K562 (cell line): ENCODE measurements around the gene NBPF3. TPM values are rescaled to one million over a fixed set of nuclear protein-coding genes. Genes with fewer than 3 reads are reported as not detected.

Source experiments
- ARID1B ChIP-seq: fragments of 450-650 bp; IDR thresholded peaks from 2 replicates; pipeline ENCODE4 v1.6.1; 2016; ENCODE audit warnings: antibody characterized with exemption, mild to moderate bottlenecking, inconsistent platforms
- BCL6 ChIP-seq: fragments of 250-450 bp; sonication (Bioruptor Pico); IDR thresholded peaks from 2 replicates; pipeline ENCODE4 v1.4.0; 2020
- CSDE1 ChIP-seq, 2 experiments: fragments of 450-650 bp; IDR thresholded peaks; 2 replicates each; pipeline ENCODE4 v1.6.1; 2016; ENCODE audit warnings: mild to moderate bottlenecking in 1 of 2
- ELK3 ChIP-seq: fragments of 450-650 bp; formaldehyde crosslinking; IDR thresholded peaks from 2 replicates; pipeline ENCODE4 v1.4.0; 2020; ENCODE audit warnings: mild to moderate bottlenecking
- EWSR1 ChIP-seq: fragments of 450-650 bp; IDR thresholded peaks from 2 replicates; pipeline ENCODE4 v1.6.1; 2018; ENCODE audit warnings: borderline replicate concordance, mild to moderate bottlenecking, low read depth, moderate library complexity; ENCODE audit not compliant: partially characterized antibody
- LARP7 ChIP-seq: fragments of 450-650 bp; IDR thresholded peaks from 2 replicates; pipeline ENCODE4 v1.6.1; 2016
- MAX ChIP-seq: sonication (generic); formaldehyde crosslinking; IDR thresholded peaks from 2 replicates; pipeline ENCODE4 v1.9.0; 2022; ENCODE audit warnings: mild to moderate bottlenecking, missing genetic modification reagents
- MYBL2 ChIP-seq, 2 experiments: fragments of 450-650 bp in 1 of 2; sonication (generic) in 1 of 2; formaldehyde crosslinking in 1 of 2; IDR thresholded peaks; 2 replicates each; pipeline versions ENCODE4 v1.6.1 to v1.8.1; 2017 to 2022; ENCODE audit warnings: borderline replicate concordance in 1 of 2, inconsistent platforms in 1 of 2, low read depth in 1 of 2, mild to moderate bottlenecking in 1 of 2, missing genetic modification reagents in 1 of 2, moderate library complexity in 1 of 2
- NR2C2 ChIP-seq, 2 experiments: fragments of 200-800 bp in 1 of 2; sonication (Bioruptor generic) in 1 of 2; sonication (generic) in 1 of 2; formaldehyde crosslinking in 1 of 2; IDR thresholded peaks; 2 replicates each; pipeline versions ENCODE4 v1.6.1 to v1.8.0; 2016 to 2022; ENCODE audit warnings: mild to moderate bottlenecking in 1 of 2, missing compliant biosample characterization in 1 of 2, missing genetic modification characterization in 1 of 2, missing genetic modification reagents in 1 of 2
- RBFOX2 ChIP-seq: fragments of 200-400 bp; formaldehyde crosslinking; IDR thresholded peaks from 2 replicates; pipeline ENCODE4 v1.6.1; 2017; ENCODE audit warnings: low read depth, mild to moderate bottlenecking, low read length, moderate library complexity
- SAP30 ChIP-seq: fragments of 200-600 bp; sonication (generic); IDR thresholded peaks from 2 replicates; pipeline ENCODE4 v1.6.1; 2012; ENCODE audit warnings: borderline replicate concordance, low read depth, mild to moderate bottlenecking, moderate library complexity, low read length, control low read depth, inconsistent platforms; ENCODE audit not compliant: insufficient read depth, poor library complexity, severe bottlenecking
- STAG1 ChIP-seq: sonication (generic); formaldehyde crosslinking; IDR thresholded peaks from 2 replicates; pipeline ENCODE4 v1.5.0; 2020; ENCODE audit warnings: missing genetic modification reagents, borderline replicate concordance
- XRCC3 ChIP-seq: fragments of 450-650 bp; IDR thresholded peaks from 2 replicates; pipeline ENCODE4 v1.6.1; 2017; ENCODE audit warnings: mild to moderate bottlenecking, moderate library complexity
- ZC3H8 ChIP-seq: fragments of 450-650 bp; IDR thresholded peaks from 2 replicates; pipeline ENCODE4 v1.6.1; 2017
- ZFX ChIP-seq: sonication (generic); formaldehyde crosslinking; IDR thresholded peaks from 2 replicates; pipeline ENCODE4 v1.8.0; 2022; ENCODE audit warnings: mild to moderate bottlenecking, missing genetic modification reagents, moderate library complexity
- polyA plus RNA-seq, 8 experiments: library from polyadenylated mRNA; depleted of rRNA in 4 of 8; stranded (reverse) in 5 of 8; unstranded in 3 of 8; fragments of >200 nt; fragmentation: Nextera tagmentation in 2 of 8; fragmentation: Illumina TruSeq in 1 of 8; extraction: Ambion mirVana in 2 of 8; extraction: Trizol in 1 of 8; gene quantifications; 2 replicates each; pipeline versions ENCODE4 v1.2.1 to v1.2.3, GENCODE V29; 2011 to 2014; ENCODE audit warnings: inconsistent platforms in 1 of 8, missing spikeins in 1 of 8
- total RNA-seq, 7 experiments: library from RNA; depleted of rRNA in 6 of 7; stranded (reverse); fragments of >200 nt in 6 of 7; fragmentation: Illumina TruSeq in 2 of 7; extraction: Trizol in 2 of 7; gene quantifications; 2 replicates each; pipeline versions ENCODE4 v1.2.1 to v1.2.3, GENCODE V29; 2011 to 2021; ENCODE audit warnings: low replicate concordance in 1 of 7
- TF ChIP-seq, protein P1 (sequence below): sonication (generic); formaldehyde crosslinking; IDR thresholded peaks from 2 replicates; pipeline ENCODE4 v1.8.0; 2022; ENCODE audit warnings: mild to moderate bottlenecking, missing genetic modification reagents
- TF ChIP-seq, protein P2 (sequence below), 2 experiments: fragments of 250-450 bp in 1 of 2; fragments of 450-650 bp in 1 of 2; sonication (Bioruptor Pico) in 1 of 2; IDR thresholded peaks; 2 replicates each; pipeline versions ENCODE4 v1.6.1 to v1.8.0; 2016 to 2021; ENCODE audit warnings: mild to moderate bottlenecking in 2 of 2, moderate library complexity in 2 of 2, missing compliant biosample characterization in 1 of 2, missing genetic modification characterization in 1 of 2
- TF ChIP-seq, protein P3 (sequence below), 2 experiments: IDR thresholded peaks; 2 replicates each; pipeline ENCODE4 v1.6.1; 2011; ENCODE audit warnings: borderline replicate concordance in 1 of 2, control low read depth in 1 of 2, low read depth in 1 of 2, low read length in 1 of 2, mild to moderate bottlenecking in 1 of 2, mixed read lengths in 1 of 2, moderate library complexity in 1 of 2; ENCODE audit not compliant: insufficient read depth in 1 of 2, insufficient read length in 1 of 2, poor library complexity in 1 of 2, severe bottlenecking in 1 of 2; ENCODE audit errors: extremely low read depth in 1 of 2

Gene NBPF3
- total and polyA plus RNA-seq, 9 of the 15 experiments (the other 6 are each of a cell fraction or from before 2014, with no cell fraction given) = 1.5 to 7.3 (median 5.4) TPM

DNA sequence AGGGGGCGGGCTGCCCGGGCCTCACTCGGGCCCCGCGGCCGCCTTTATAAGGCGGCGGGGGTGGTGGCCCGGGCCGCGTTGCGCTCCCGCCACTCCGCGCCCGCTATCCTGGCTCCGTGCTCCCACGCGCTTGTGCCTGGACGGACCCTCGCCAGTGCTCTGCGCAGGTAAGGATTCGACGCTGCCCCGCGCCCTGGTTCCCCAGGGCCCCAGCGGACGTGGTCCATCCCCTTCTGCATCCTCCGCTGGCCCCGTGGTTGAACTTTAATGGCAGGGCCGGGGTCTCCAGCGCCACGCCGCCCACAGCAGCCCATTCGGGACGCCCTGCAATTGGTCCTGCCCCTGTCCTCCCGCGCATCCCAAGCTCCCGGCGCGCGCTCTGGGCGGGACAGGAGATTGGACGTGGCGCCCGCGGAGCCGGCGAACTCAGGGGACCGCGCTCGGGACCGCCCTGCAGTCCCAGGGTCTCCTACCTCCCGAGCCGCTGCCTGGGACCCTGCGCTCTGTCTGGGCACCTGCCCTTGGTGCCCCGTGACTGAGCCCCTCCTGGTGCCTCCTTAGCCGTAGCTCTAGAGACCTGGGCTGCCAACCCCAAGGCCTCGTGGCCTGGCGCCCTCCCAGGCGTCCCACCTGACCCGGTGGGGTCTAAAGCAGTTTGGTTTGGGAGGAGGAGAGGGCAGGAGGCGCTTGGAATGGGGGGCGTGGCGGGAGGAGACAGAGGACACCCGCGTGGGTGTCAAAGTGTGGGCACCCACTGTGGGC lies 69.6 kb downstream of the NBPF3 start, which contains the start of gene ALPL (continued):
- TF ChIP-seq, protein P1, sequence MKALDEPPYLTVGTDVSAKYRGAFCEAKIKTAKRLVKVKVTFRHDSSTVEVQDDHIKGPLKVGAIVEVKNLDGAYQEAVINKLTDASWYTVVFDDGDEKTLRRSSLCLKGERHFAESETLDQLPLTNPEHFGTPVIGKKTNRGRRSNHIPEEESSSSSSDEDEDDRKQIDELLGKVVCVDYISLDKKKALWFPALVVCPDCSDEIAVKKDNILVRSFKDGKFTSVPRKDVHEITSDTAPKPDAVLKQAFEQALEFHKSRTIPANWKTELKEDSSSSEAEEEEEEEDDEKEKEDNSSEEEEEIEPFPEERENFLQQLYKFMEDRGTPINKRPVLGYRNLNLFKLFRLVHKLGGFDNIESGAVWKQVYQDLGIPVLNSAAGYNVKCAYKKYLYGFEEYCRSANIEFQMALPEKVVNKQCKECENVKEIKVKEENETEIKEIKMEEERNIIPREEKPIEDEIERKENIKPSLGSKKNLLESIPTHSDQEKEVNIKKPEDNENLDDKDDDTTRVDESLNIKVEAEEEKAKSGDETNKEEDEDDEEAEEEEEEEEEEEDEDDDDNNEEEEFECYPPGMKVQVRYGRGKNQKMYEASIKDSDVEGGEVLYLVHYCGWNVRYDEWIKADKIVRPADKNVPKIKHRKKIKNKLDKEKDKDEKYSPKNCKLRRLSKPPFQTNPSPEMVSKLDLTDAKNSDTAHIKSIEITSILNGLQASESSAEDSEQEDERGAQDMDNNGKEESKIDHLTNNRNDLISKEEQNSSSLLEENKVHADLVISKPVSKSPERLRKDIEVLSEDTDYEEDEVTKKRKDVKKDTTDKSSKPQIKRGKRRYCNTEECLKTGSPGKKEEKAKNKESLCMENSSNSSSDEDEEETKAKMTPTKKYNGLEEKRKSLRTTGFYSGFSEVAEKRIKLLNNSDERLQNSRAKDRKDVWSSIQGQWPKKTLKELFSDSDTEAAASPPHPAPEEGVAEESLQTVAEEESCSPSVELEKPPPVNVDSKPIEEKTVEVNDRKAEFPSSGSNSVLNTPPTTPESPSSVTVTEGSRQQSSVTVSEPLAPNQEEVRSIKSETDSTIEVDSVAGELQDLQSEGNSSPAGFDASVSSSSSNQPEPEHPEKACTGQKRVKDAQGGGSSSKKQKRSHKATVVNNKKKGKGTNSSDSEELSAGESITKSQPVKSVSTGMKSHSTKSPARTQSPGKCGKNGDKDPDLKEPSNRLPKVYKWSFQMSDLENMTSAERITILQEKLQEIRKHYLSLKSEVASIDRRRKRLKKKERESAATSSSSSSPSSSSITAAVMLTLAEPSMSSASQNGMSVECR (CRISPR knock-in tag) = peak; percentile 9; the same call in 1 of the 2 replicates
- TF ChIP-seq ELK3 (CRISPR knock-in tag) (no peak), LARP7 (no peak), MAX (CRISPR knock-in tag) (peak; percentile 54; the same call in 1 of the 2 replicates), RBFOX2 (peak; percentile 36; the same call in 1 of the 2 replicates), ARID1B (no peak), CSDE1 (IDR thresholded peaks at IDR 0.05) (no peak), MYBL2 (IDR thresholded peaks at IDR 0.05; ENCODE audit: low read depth) (no peak), MYBL2 (CRISPR knock-in tag; IDR thresholded peaks at IDR 0.05; ENCODE audit: borderline replicate concordance) (no peak), ZFX (CRISPR knock-in tag) (0 out of 2 replicates have a peak, but pooled peaks have one; percentile 7), ZC3H8 (no peak), XRCC3 (no peak), EWSR1 (no peak), STAG1 (CRISPR knock-in tag) (0 out of 2 replicates have a peak, but pooled peaks have one; percentile 3), BCL6 (CRISPR knock-in tag) (no peak), SAP30 (no peak), NR2C2 (CRISPR knock-in tag; IDR thresholded peaks at IDR 0.05) (0 out of 2 replicates have a peak, but pooled peaks have one; percentile 12), NR2C2 (tag; IDR thresholded peaks at IDR 0.05) (no peak)
- TF ChIP-seq, protein P2, sequence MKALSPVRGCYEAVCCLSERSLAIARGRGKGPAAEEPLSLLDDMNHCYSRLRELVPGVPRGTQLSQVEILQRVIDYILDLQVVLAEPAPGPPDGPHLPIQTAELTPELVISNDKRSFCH (CRISPR knock-in tag; IDR thresholded peaks at IDR 0.05) = no peak
- TF ChIP-seq, protein P2 (tag; IDR thresholded peaks at IDR 0.05) = no peak
- TF ChIP-seq, protein P3, sequence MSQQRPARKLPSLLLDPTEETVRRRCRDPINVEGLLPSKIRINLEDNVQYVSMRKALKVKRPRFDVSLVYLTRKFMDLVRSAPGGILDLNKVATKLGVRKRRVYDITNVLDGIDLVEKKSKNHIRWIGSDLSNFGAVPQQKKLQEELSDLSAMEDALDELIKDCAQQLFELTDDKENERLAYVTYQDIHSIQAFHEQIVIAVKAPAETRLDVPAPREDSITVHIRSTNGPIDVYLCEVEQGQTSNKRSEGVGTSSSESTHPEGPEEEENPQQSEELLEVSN (IDR thresholded peaks at IDR 0.05; ENCODE audit: borderline replicate concordance in 1 of 2, extremely low read depth in 1 of 2, insufficient read depth in 1 of 2, insufficient read length in 1 of 2, low read depth in 1 of 2, low read length in 1 of 2, poor library complexity in 1 of 2, severe bottlenecking in 1 of 2) = peak in 1 of 2 experiments; percentile 74
